Stimulated activated CD4-positive, alpha-beta T cell treated with anti-CD3 and anti-CD28 coated beads, Interleukin-2, amount 100 ng/mL, for 48 hours (primary cell): ENCODE data around the gene SERPINB12.

Source experiments
- DNase-seq, 2 donors: peaks; one replicate each; pipeline ENCODE4 v3.0.0-alpha.2; 2020

Gene SERPINB12

GRCh38 chr18:63604791-63605567 lies 62.8 kb downstream of the SERPINB12 start:
- DNase-seq, result no peak

- DNase-seq, result no peak
These were observed 64.4 kb downstream of the SERPINB12 start for GRCh38 chr18:63606526-63606925.

- no peak for DNase-seq
These were observed 71.3 kb downstream of the SERPINB12 start for GRCh38 chr18:63613420-63613819.

GRCh38 chr18:63617049-63617914 lies 75.1 kb downstream of the SERPINB12 start:
- no peak for DNase-seq

- DNase-seq, result no peak
These were observed 75.7 kb downstream of the SERPINB12 start for GRCh38 chr18:63617915-63618234.
